GM20000 (cell line): Measurements from ENCODE around the gene MRPS22.

Experiments used
- DNase-seq: peaks from one replicate; pipeline ENCODE4 v3.0.0; 2012; ENCODE audit warnings: low spot score
- CTCF ChIP-seq: IDR thresholded peaks from 2 replicates; pipeline ENCODE4 v1.5.1; 2012; ENCODE audit warnings: mild to moderate bottlenecking, control low read depth; ENCODE audit errors: extremely low read depth, missing control alignments

The MRPS22 gene

GRCh38 chr3:139318826-139319225 lies 25.0 kb upstream of the MRPS22 start:
- no peak for DNase-seq
- TF ChIP-seq CTCF: no peak

- DNase-seq: no peak
Observed at GRCh38 chr3:139319428-139320402, 24.1 kb upstream of the MRPS22 start.

GRCh38 chr3:139320551-139321309 lies 23.1 kb upstream of the MRPS22 start:
- DNase-seq: no peak
- no peak for TF ChIP-seq CTCF

More at GRCh38 chr3:139319428-139320402, 24.1 kb upstream of the MRPS22 start:
- TF ChIP-seq CTCF: peak; percentile 29

- no peak for DNase-seq
- TF ChIP-seq CTCF: no peak
Observed at GRCh38 chr3:139322346-139322745, 21.5 kb upstream of the MRPS22 start.

GRCh38 chr3:139323146-139323545 lies 20.7 kb upstream of the MRPS22 start:
- DNase-seq: no peak
- no peak for TF ChIP-seq CTCF

GRCh38 chr3:139324456-139324855 lies 19.4 kb upstream of the MRPS22 start:
- no peak for DNase-seq
- no peak for TF ChIP-seq CTCF

- no peak for DNase-seq
- no peak for TF ChIP-seq CTCF
Observed at GRCh38 chr3:139325551-139325950, 18.3 kb upstream of the MRPS22 start.
